Vagina (tissue), 2 donors: ENCODE measurements around the gene ADGRA3. TPM values are rescaled to one million over a fixed set of nuclear protein-coding genes. Genes with fewer than 3 reads are reported as not detected.
A peak's percentile ranks its signal among the peaks of the same experiment; 100 is the strongest.

Experiments
- DNase-seq, 2 donors: peaks; one replicate each; pipeline ENCODE4 v3.0.0-alpha.2; 2017; ENCODE audit errors: extremely low spot score in 2 of 2
- H3K27ac ChIP-seq: fragments of 200-600 bp; sonication (generic); one replicate; pipeline ENCODE4 v1.5.1; 2019
- H3K27me3 ChIP-seq: fragments of 200-600 bp; sonication (generic); one replicate; pipeline ENCODE4 v1.5.1; 2019
- H3K36me3 ChIP-seq, 2 donors: fragments of 200-600 bp; sonication (generic); one replicate each; pipeline ENCODE4 v1.5.1; 2017 to 2019
- H3K4me1 ChIP-seq: fragments of 200-600 bp; sonication (generic); one replicate; pipeline ENCODE4 v1.5.1; 2019
- H3K4me3 ChIP-seq, 2 donors: fragments of 200-600 bp; sonication (generic); 1 replicate in 1 of 2; 2 replicates in 1 of 2; pipeline ENCODE4 v1.5.1; 2016 to 2019
- H3K9me3 ChIP-seq: fragments of 200-600 bp; sonication (generic); one replicate; pipeline ENCODE4 v1.5.1; 2019
- CTCF ChIP-seq, 3 experiments: fragments of 450-650 bp in 2 of 3; fragments of 200-600 bp in 1 of 3; sonication (generic) in 1 of 3; IDR thresholded peaks; one replicate each; pipeline ENCODE4 v1.5.1; 2017 to 2019; ENCODE audit warnings: antibody characterized with exemption in 3 of 3, mild to moderate bottlenecking in 2 of 3, moderate library complexity in 2 of 3
- POLR2A ChIP-seq, 2 donors: fragments of 450-650 bp; IDR thresholded peaks; one replicate each; pipeline ENCODE4 v1.6.1; 2017; ENCODE audit warnings: antibody characterized with exemption in 2 of 2, mild to moderate bottlenecking in 2 of 2, moderate library complexity in 2 of 2
- POLR2AphosphoS5 ChIP-seq, 2 donors: sonication (generic); formaldehyde crosslinking; IDR thresholded peaks; one replicate each; pipeline ENCODE4 v1.9.0; 2017; ENCODE audit warnings: antibody characterized with exemption in 2 of 2, mild to moderate bottlenecking in 2 of 2, low read depth in 1 of 2; ENCODE audit not compliant: insufficient read depth in 1 of 2
- intact Hi-C: fragments of 100-400 bp; cut with DNase I; formaldehyde crosslinking; loops from one replicate; pipeline ENCODE4 v1.15.1; 2023
- total RNA-seq: library from RNA; depleted of rRNA; stranded (reverse); fragments of >200 nt; gene quantifications from one replicate; pipeline ENCODE4 v1.2.3, GENCODE V29; 2016

ADGRA3 gene
- total RNA-seq, 1 donor from 2014 or later, result 23.3 TPM

GRCh38 chr4:22522706-22523501, 7.0 kb upstream of the ADGRA3 start:
- Histone ChIP-seq H3K36me3 (no peaks in the 10 kb centered on the region), H3K4me3 (no peak overlapping the region), H3K4me1 (no peaks in the 10 kb centered on the region), H3K9me3 (no peaks in the 10 kb centered on the region), H3K27me3 (no peaks in the 10 kb centered on the region), H3K27ac (no peak overlapping the region)
- DNase-seq, result no peak
- intact Hi-C loops, result no loop called here
- TF ChIP-seq CTCF (IDR thresholded peaks at IDR 0.05), result no peak
- no peak for TF ChIP-seq POLR2AphosphoS5 (IDR thresholded peaks at IDR 0.05; ENCODE audit: insufficient read depth in 1 of 2, low read depth in 1 of 2)
- no peak for TF ChIP-seq POLR2A (IDR thresholded peaks at IDR 0.05)

- DNase-seq, result no peak
- H3K9me3 ChIP-seq, result no peaks in the 10 kb centered on the region
- H3K4me3 ChIP-seq, result no peak overlapping the region
- H3K36me3 ChIP-seq, result no peaks in the 10 kb centered on the region
- H3K27me3 ChIP-seq, result no peaks in the 10 kb centered on the region
- intact Hi-C loops, result no loop called here
- no peak overlapping the region for H3K27ac ChIP-seq
- TF ChIP-seq CTCF (IDR thresholded peaks at IDR 0.05) (no peak), POLR2AphosphoS5 (IDR thresholded peaks at IDR 0.05; ENCODE audit: insufficient read depth in 1 of 2, low read depth in 1 of 2) (no peak), POLR2A (IDR thresholded peaks at IDR 0.05) (no peak)
- no peaks in the 10 kb centered on the region for H3K4me1 ChIP-seq
Measured at GRCh38 chr4:22522206-22522605, 6.3 kb upstream of the ADGRA3 start.

- H3K4me1 ChIP-seq, result no peaks in the 10 kb centered on the region
- H3K4me3 ChIP-seq, result no peak overlapping the region
Measured at GRCh38 chr4:22521240-22521639, 5.4 kb upstream of the ADGRA3 start.

GRCh38 chr4:22515145-22515887, 550 bp downstream of the ADGRA3 start:
- TF ChIP-seq POLR2A (IDR thresholded peaks at IDR 0.05) (no peak), POLR2AphosphoS5 (IDR thresholded peaks at IDR 0.05; ENCODE audit: insufficient read depth in 1 of 2, low read depth in 1 of 2) (peak in 1 of 2 donors; percentile 49)
- DNase-seq, result no peak
- H3K36me3 ChIP-seq, result no peaks in the 10 kb centered on the region
- H3K27me3 ChIP-seq, result no peaks in the 10 kb centered on the region
- H3K4me3 ChIP-seq, result peak overlapping the region; percentile 48 to 62
- H3K4me1 ChIP-seq, result peaks cover 28% of the 10 kb centered on the region
- intact Hi-C loops, result no loop called here
- H3K27ac ChIP-seq, result peak overlapping the region; percentile 61
- no peaks in the 10 kb centered on the region for H3K9me3 ChIP-seq

More at GRCh38 chr4:22521240-22521639, 5.4 kb upstream of the ADGRA3 start:
- H3K36me3 ChIP-seq, result no peaks in the 10 kb centered on the region
- no peak for DNase-seq
- H3K27me3 ChIP-seq, result no peaks in the 10 kb centered on the region
- intact Hi-C loops, result no loop called here
- no peaks in the 10 kb centered on the region for H3K9me3 ChIP-seq
- H3K27ac ChIP-seq, result no peak overlapping the region
- TF ChIP-seq CTCF (IDR thresholded peaks at IDR 0.05) (no peak), POLR2AphosphoS5 (IDR thresholded peaks at IDR 0.05; ENCODE audit: insufficient read depth in 1 of 2, low read depth in 1 of 2) (no peak), POLR2A (IDR thresholded peaks at IDR 0.05) (no peak)

- H3K27me3 ChIP-seq, result no peaks in the 10 kb centered on the region
- H3K4me3 ChIP-seq, result peak overlapping the region; percentile 48 to 62
- peaks cover 28% of the 10 kb centered on the region for H3K4me1 ChIP-seq
- no peaks in the 10 kb centered on the region for H3K36me3 ChIP-seq
- H3K9me3 ChIP-seq, result no peaks in the 10 kb centered on the region
- H3K27ac ChIP-seq, result peak overlapping the region; percentile 61
- intact Hi-C loops, result no loop called here
- no peak for DNase-seq
- no peak for TF ChIP-seq POLR2AphosphoS5 (IDR thresholded peaks at IDR 0.05; ENCODE audit: insufficient read depth in 1 of 2, low read depth in 1 of 2)
- TF ChIP-seq POLR2A (IDR thresholded peaks at IDR 0.05), result no peak
- no peak for TF ChIP-seq CTCF (IDR thresholded peaks at IDR 0.05)
Measured at GRCh38 chr4:22514481-22514880, 1.4 kb downstream of the ADGRA3 start.
